Right lobe of liver (tissue), 4 donors: ENCODE results near the gene MAPK14.

Experiments used
- POLR2A ChIP-seq: fragments of 450-650 bp; IDR thresholded peaks from one replicate; pipeline ENCODE4 v1.6.1; 2017; ENCODE audit warnings: antibody characterized with exemption, mild to moderate bottlenecking
- TF ChIP-seq, protein P1 (sequence below), 4 donors: fragments of 200-600 bp in 3 of 4; fragments of 450-650 bp in 1 of 4; IDR thresholded peaks; one replicate each; pipeline versions ENCODE4 v1.5.1 to v1.8.0; 2016 to 2022; ENCODE audit warnings: antibody characterized with exemption in 4 of 4, mild to moderate bottlenecking in 2 of 4
- donor health status: DM: no; HTN: no; CAD: no.
- donor health status: DM: no; HTN: no; CAD: no.
- donor health status: DM: no; HTN: yes; CAD: no.

GRCh38 chr6:36126121-36126520 lies 98.5 kb downstream of the MAPK14 start:
- TF ChIP-seq, protein P1, sequence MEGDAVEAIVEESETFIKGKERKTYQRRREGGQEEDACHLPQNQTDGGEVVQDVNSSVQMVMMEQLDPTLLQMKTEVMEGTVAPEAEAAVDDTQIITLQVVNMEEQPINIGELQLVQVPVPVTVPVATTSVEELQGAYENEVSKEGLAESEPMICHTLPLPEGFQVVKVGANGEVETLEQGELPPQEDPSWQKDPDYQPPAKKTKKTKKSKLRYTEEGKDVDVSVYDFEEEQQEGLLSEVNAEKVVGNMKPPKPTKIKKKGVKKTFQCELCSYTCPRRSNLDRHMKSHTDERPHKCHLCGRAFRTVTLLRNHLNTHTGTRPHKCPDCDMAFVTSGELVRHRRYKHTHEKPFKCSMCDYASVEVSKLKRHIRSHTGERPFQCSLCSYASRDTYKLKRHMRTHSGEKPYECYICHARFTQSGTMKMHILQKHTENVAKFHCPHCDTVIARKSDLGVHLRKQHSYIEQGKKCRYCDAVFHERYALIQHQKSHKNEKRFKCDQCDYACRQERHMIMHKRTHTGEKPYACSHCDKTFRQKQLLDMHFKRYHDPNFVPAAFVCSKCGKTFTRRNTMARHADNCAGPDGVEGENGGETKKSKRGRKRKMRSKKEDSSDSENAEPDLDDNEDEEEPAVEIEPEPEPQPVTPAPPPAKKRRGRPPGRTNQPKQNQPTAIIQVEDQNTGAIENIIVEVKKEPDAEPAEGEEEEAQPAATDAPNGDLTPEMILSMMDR (IDR thresholded peaks at IDR 0.05): no peak
- no peak for TF ChIP-seq POLR2A
